Common myeloid progenitor, CD34-positive (primary cell): ENCODE measurements around the gene RASSF3. TPM values are rescaled to one million over a fixed set of nuclear protein-coding genes. Genes with fewer than 3 reads are reported as not detected.

Experiments used
- CTCF ChIA-PET: fragments of 350-600 bp; sonication (Branson Sonifier 250); formaldehyde crosslinking; loops from one replicate; lab custom pipeline; 2021; ENCODE audit warnings: antibody characterized with exemption; lab: Charles Lee
- POLR2A ChIA-PET: fragments of 350-600 bp; sonication (Branson Sonifier 250); formaldehyde crosslinking; loops from one replicate; lab custom pipeline; 2021; ENCODE audit warnings: antibody characterized with exemption; lab: Charles Lee
- DNase-seq, 3 donors: peaks; one replicate each; pipeline versions ENCODE4 v3.0.0 to v3.0.0-alpha.2; 2013
- H3K27ac ChIP-seq, 2 experiments: 1 replicate in 1 of 2; 2 replicates in 1 of 2; pipeline ENCODE4 v1.7.0; 2013; ENCODE audit warnings: inconsistent platforms in 2 of 2, low read length in 2 of 2, mild to moderate bottlenecking in 2 of 2, low read depth in 1 of 2, moderate library complexity in 1 of 2; ENCODE audit not compliant: severe bottlenecking in 2 of 2, insufficient read depth in 1 of 2, poor library complexity in 1 of 2
- H3K27me3 ChIP-seq, 5 experiments: replicated peaks in 2 of 5; 1 replicate in 3 of 5; 2 replicates in 2 of 5; pipeline versions ENCODE4 v1.6.1 to v1.7.0; 2013; ENCODE audit warnings: low read length in 4 of 5, mild to moderate bottlenecking in 2 of 5, moderate library complexity in 2 of 5, inconsistent platforms in 1 of 5; ENCODE audit not compliant: insufficient read depth in 5 of 5, control insufficient read depth in 4 of 5
- H3K36me3 ChIP-seq, 4 experiments: 1 replicate in 2 of 4; 2 replicates in 2 of 4; pipeline versions ENCODE4 v1.6.1 to v1.7.0; 2013; ENCODE audit warnings: low read length in 3 of 4, control low read depth in 1 of 4, mild to moderate bottlenecking in 1 of 4; ENCODE audit not compliant: control insufficient read depth in 4 of 4, insufficient read depth in 4 of 4
- H3K4me1 ChIP-seq, 4 experiments: 1 replicate in 3 of 4; 2 replicates in 1 of 4; pipeline versions ENCODE4 v1.6.1 to v1.7.1; 2013; ENCODE audit warnings: low read length in 3 of 4, mild to moderate bottlenecking in 3 of 4, control low read depth in 1 of 4, inconsistent platforms in 1 of 4, moderate library complexity in 1 of 4; ENCODE audit not compliant: control insufficient read depth in 4 of 4, insufficient read depth in 4 of 4; ENCODE audit errors: control extremely low read depth in 1 of 4
- H3K4me3 ChIP-seq, 7 experiments: 1 replicate in 4 of 7; 2 replicates in 3 of 7; pipeline versions ENCODE4 v1.5.1 to v1.7.0; 2013; ENCODE audit warnings: mild to moderate bottlenecking in 7 of 7, low read length in 6 of 7, moderate library complexity in 6 of 7, inconsistent platforms in 2 of 7, low read depth in 2 of 7, control low read depth in 1 of 7; ENCODE audit not compliant: insufficient read depth in 4 of 7, control insufficient read depth in 1 of 7; ENCODE audit errors: extremely low read depth in 1 of 7
- H3K9me3 ChIP-seq, 5 experiments: 1 replicate in 4 of 5; 2 replicates in 1 of 5; pipeline versions ENCODE4 v1.6.1 to v1.7.1; 2013; ENCODE audit warnings: low read length in 4 of 5, mild to moderate bottlenecking in 2 of 5, inconsistent platforms in 1 of 5, low read depth in 1 of 5, moderate library complexity in 1 of 5; ENCODE audit not compliant: control insufficient read depth in 4 of 5, insufficient read depth in 2 of 5; ENCODE audit errors: control extremely low read depth in 1 of 5
- WGBS: methylation state at CpG from one replicate; pipeline ENCODE4 v1.1.5; 2013; ENCODE audit not compliant: insufficient coverage; 5-methylcytosine and 5-hydroxymethylcytosine counted together
- polyA plus RNA-seq: library from polyadenylated mRNA; unstranded; fragments of 120-200 nt; gene quantifications from one replicate; pipeline ENCODE4 v1.2.1, GENCODE V29; 2013

The RASSF3 gene, protein sequence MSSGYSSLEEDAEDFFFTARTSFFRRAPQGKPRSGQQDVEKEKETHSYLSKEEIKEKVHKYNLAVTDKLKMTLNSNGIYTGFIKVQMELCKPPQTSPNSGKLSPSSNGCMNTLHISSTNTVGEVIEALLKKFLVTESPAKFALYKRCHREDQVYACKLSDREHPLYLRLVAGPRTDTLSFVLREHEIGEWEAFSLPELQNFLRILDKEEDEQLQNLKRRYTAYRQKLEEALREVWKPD
- polyA plus RNA-seq, result 12.1 TPM

DNA sequence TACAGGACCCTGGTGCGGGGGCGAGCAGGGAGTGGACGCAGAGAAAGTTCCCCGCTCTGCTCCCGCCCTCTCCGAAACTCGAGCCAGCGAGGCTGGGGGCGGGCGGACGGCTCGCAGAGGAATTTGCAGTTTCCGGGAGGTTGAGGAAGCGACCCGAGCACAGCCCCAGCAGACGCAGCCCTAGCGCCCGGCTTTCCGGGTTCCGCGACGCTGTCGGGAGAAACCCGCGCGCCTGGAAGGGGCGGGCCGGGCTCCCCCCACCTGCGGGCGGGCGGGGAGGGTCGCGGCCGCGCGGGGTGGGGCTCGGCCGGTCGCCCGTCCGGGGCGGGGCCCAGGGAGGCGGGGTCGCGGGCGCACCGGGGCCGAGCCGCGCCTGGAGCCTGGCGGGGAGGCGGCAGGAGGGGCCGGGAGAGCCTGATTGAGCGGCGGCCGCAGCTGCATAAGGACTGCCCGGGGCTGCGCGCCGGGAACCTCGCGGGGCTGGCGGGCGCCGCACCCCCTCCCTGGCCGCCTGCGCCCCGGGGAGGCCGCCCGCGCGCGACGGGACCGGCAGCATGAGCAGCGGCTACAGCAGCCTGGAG lies at the start of gene RASSF3:
TSS of gene RASSF3 (plus strand) at position 417 of the 581 bp plus-strand sequence. CDS start at position 555, 138 bp downstream.
- under 1% methylated on average over 66 of the region's 76 CpGs for WGBS
- peak in 2 of 3 donors; percentile 65 to 73 for DNase-seq

DNA sequence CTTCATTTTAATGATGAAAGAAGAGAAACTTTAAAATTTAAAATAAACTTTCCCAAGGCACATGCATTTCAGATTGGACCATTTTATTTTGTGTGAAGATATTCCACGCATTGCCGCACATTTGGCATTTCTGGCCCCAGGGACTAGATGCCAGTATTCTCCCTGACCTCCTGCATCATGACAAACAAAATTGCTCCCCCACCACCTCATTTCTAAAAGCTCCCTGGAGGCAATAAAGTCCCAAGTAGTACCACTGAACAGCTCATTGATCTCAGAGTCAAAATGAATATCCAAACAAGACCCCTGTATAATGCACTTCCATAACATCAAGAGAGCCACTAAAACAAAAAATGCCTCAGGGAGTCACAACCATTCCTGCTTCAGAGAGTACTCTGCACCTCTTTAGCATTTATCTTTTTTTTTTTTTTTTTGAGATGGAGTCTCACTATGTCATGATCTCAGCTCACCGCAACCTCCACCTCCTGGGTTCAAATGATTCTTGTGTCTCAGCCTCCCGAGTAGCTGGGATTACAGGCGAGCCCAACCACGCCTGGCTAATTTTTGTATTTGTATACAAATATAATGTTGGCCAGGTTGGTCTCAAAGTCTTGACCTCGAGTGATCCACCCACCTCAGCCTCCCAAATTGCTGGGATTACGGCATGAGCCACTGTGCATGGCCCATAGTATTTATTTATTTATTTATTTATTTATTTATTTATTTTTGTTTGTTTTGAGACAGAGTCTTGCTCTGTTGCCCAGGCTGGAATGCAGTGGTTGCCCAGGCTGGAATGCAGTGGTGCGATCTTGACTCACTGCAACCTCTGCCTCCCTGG lies 48.8 kb upstream of the RASSF3 start:
- Histone ChIP-seq H3K36me3 (no peaks in the 10 kb centered on the region), H3K9me3 (no peaks in the 10 kb centered on the region), H3K4me3 (no peak overlapping the region), H3K27ac (no peak overlapping the region), H3K27me3 (peaks cover 0 to 2% (median 0%) of the 10 kb centered on the region in 5 experiments), H3K4me1 (no peaks in the 10 kb centered on the region)
- ChIA-PET POLR2A (interaction anchor here (0.6 kb wide), 1 partner anchor 87 kb away, joined by 3 read pairs; no protein-coding TSS in a partner anchor), CTCF (interaction anchor here (0.8 to 2.4 kb wide), 3 partner anchors 11 to 12 kb away, joined by 3 to 11 read pairs (median 10); no protein-coding TSS in a partner anchor)
- 96% methylated on average over 4 of the region's 9 CpGs for WGBS
- DNase-seq, result no peak

More for the DNA sequence above, at the start of gene RASSF3:
- Histone ChIP-seq H3K9me3 (no peaks in the 10 kb centered on the region), H3K4me3 (peak within 1 kb of the TSS; percentile 81 to 97 (median 87)), H3K4me1 (peaks cover 15 to 49% (median 36%) of the 10 kb centered on the region in 4 experiments), H3K27ac (peak within 1 kb of the TSS in 1 of 2 experiments; percentile 81), H3K36me3 (peaks cover 0 to 4% (median 2%) of the 10 kb centered on the region in 4 experiments), H3K27me3 (no peaks in the 10 kb centered on the region)
- ChIA-PET POLR2A (interaction anchor here (0.5 to 1.1 kb wide), 2 partner anchors 15 to 141 kb away, joined by 3 read pairs; no protein-coding TSS in a partner anchor), CTCF (interaction anchor here (1.1 to 3.5 kb wide), 5 partner anchors 60 to 87 kb away, joined by 3 to 14 read pairs (median 3); no protein-coding TSS in a partner anchor)

DNA sequence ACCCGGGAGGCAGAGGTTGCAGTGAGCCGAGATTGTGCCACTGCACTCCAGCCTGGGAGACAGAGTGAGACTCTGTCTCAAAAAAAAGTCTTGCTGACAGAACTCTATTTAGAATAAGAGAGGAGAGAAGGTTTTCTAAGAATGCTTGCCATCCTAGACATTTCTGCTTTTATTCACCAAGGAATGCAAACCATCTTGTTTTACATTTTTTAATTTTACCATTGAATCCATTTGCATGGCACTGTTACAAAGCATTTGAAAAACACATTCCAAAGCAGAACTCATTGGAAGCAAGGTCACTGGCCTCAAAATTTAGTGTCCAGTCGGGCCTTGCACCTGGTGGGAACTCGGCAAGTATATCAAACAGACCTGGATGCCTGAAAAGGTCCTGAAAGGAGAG lies 44.2 kb upstream of the RASSF3 start:
- no peak overlapping the region for H3K4me3 ChIP-seq
- DNase-seq, result no peak
- WGBS, result 92% methylated on average over 3 of the region's 4 CpGs
- CTCF ChIA-PET, result no interaction called here
- POLR2A ChIA-PET, result interaction anchor here (0.6 kb wide), 1 partner anchor 78 kb away, joined by 4 read pairs; no protein-coding TSS in a partner anchor
- H3K36me3 ChIP-seq, result no peaks in the 10 kb centered on the region
- no peak overlapping the region for H3K27ac ChIP-seq
- no peaks in the 10 kb centered on the region for H3K27me3 ChIP-seq
- H3K9me3 ChIP-seq, result no peaks in the 10 kb centered on the region
- peaks cover 0 to 4% (median 0%) of the 10 kb centered on the region in 4 experiments for H3K4me1 ChIP-seq

DNA sequence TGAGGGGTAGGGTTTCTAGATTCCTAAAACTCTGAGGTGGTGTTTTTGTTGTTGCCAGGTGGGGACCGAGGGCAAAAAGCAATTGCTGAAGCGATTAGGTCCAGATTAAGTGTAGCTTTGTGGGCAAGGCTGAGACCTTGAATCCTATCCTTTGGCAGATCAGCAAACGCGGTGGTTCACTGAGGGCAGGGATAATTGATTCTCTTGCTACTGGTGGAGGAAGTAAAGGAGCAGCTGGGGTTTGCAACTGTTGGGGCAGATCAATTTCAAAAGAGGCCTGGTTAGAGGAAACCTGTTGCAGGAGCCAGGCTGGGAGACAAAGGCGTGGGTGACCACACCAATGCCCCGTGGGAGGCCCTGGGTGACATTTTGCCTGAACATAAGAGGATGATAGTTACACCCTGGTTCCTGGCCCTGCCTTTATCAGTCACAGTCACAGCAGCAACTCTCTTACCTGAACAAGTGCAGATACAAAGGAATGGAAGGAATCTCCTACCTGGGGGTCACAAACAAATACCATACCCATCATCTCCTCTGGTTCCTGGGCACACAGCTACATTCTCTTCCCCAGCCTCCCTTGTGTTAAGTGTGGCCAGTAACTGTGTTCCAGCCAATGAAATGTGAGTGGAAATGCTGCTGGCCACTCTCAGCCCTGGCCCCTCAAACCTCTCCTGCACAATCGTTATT lies 43.3 kb upstream of the RASSF3 start:
- 97% methylated on average over 7 of the region's 7 CpGs for WGBS
- ChIA-PET POLR2A (no interaction called here), CTCF (interaction anchor here (0.9 kb wide), 1 partner anchor 129 kb away, joined by 5 read pairs; no protein-coding TSS in a partner anchor)
- Histone ChIP-seq H3K36me3 (no peaks in the 10 kb centered on the region), H3K27me3 (no peaks in the 10 kb centered on the region), H3K27ac (no peak overlapping the region), H3K4me1 (peaks cover 0 to 4% (median 0%) of the 10 kb centered on the region in 4 experiments), H3K4me3 (no peak overlapping the region), H3K9me3 (no peaks in the 10 kb centered on the region)
- DNase-seq, result no peak

DNA sequence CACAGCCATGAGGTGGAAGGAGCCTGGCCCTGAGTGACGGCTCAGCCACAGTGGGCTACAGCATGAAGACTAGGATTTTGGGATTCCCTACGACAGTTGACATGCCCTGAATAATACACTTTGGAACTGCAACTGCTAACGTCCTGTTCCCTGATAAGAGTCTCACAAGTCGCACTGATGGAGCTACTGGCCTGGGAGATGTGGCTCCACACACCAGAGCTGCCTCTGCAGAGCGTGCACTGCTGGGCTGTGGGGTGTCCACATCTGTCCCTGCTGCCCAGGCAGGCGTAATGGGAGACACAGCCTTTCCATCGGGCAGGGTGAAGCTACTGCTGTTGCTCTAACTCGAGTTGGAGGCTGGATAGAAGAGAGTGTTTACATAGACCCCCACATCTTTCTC lies 42.7 kb upstream of the RASSF3 start:
- 94% methylated on average over 5 of the region's 8 CpGs for WGBS
- Histone ChIP-seq H3K36me3 (no peaks in the 10 kb centered on the region), H3K4me3 (no peak overlapping the region), H3K27ac (no peak overlapping the region), H3K9me3 (no peaks in the 10 kb centered on the region), H3K4me1 (peaks cover 0 to 4% (median 0%) of the 10 kb centered on the region in 4 experiments), H3K27me3 (no peaks in the 10 kb centered on the region)
- ChIA-PET POLR2A (no interaction called here), CTCF (interaction anchor here (0.9 kb wide), 1 partner anchor 129 kb away, joined by 5 read pairs; no protein-coding TSS in a partner anchor)
- no peak for DNase-seq

DNA sequence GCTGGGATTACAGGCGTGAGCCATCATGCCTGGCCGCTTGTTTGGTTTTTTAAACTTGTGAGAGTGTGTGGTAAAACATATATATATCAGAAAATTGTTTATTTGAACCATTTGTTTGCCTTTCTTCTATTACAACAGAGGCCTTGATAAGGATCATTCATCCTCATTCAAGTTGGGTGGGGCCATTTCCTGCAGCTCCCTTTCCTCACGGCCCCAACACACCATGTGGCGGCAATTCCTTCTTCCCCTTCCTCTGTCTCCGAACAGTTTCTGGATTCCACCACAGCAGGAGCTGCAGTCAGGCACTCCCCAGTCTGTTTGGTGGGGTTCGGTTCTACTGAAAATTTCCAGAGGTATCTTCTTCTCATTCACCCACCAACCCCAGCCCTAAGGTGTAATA lies 42.0 kb upstream of the RASSF3 start:
- 28% methylated on average over 3 of the region's 6 CpGs for WGBS
- CTCF ChIA-PET, result interaction anchor here (1.4 kb wide), 1 partner anchor 18 kb away, joined by 5 read pairs; no protein-coding TSS in a partner anchor

More for the DNA sequence above, 42.0 kb upstream of the RASSF3 start:
- Histone ChIP-seq H3K9me3 (no peaks in the 10 kb centered on the region), H3K27me3 (no peaks in the 10 kb centered on the region), H3K27ac (no peak overlapping the region), H3K4me1 (peaks cover 0 to 4% (median 0%) of the 10 kb centered on the region in 4 experiments), H3K4me3 (no peak overlapping the region), H3K36me3 (no peaks in the 10 kb centered on the region)
- DNase-seq, result no peak
- POLR2A ChIA-PET, result no interaction called here
